Activated T-cell treated with anti-CD3 and anti-CD28 coated beads for 24 hours (primary cell): ENCODE measurements around the gene OSM.
A peak's percentile ranks its signal among the peaks of the same experiment; 100 is the strongest.
"Not testable (repeated sequence)": the region's sequence is repeated elsewhere in the genome, so short reads cannot be mapped to it uniquely, and the experiment has no call there.

Source experiments
- DNase-seq: peaks from one replicate; pipeline ENCODE4 v3.0.0-alpha.2; 2020; ENCODE audit warnings: low read depth

The OSM gene

GRCh38 chr22:30226192-30226832 is 40.3 kb downstream of the OSM start:
- DNase-seq, result no peak

- DNase-seq, result no peak
These were observed 41.3 kb downstream of the OSM start for GRCh38 chr22:30225220-30225927.

DNA sequence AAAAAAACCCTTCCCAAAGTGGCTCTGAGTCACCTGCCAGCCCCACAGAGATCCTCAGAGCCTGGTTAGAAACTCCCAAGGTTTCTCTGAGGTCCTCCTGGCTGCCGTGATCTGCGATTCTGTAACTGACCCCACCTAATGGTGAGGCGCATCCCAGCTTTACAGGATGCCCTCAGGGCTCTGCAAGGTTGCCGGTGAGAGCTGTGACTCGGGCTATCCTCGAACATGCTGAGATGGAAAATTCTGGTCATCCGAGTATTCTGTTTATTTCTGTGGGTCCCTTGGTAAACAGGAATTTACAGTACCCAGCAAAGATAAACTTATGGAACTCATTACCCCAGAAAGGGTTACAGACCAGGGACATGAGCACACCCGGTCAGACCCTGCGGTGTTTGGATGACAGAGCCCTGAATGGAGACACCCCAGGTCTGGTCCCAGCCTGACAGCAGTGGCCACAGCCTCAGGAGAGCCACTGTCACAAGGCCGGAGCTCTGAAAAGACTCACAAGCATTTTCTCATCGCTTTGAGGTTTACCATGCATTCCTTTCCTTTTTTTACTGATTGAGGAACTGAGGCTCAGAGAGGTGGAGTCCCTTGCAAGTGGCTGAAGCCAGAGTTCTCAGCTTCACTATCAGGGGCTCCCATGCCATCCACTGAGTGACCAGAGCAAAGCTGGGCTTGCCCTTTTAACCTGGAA is 42.3 kb downstream of the OSM start:
- no peak for DNase-seq

GRCh38 chr22:30223303-30223702 is 43.3 kb downstream of the OSM start:
- no peak for DNase-seq

DNA sequence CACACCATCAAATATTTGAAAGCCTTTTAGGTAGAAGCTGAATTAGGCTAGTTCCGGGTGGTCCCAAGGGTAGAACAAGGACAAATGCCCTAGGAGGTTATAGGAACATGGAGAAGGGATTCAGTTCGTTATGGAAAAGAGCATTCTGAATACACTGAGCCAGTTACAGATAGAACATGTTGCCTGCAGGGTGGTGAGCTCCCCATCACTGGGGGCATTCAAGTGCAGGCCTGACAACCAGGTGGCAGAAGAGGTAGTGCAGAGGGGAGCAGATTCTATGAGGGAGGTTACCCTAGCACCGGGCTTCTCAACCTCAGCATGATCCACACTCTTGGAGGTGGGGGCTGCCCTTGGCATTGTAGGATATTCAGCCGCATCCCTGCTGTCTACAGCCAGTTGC is 44.3 kb downstream of the OSM start:
- DNase-seq, result no peak

- peak; percentile 34 for DNase-seq
These were observed 45.3 kb downstream of the OSM start for GRCh38 chr22:30221121-30221992.

DNA sequence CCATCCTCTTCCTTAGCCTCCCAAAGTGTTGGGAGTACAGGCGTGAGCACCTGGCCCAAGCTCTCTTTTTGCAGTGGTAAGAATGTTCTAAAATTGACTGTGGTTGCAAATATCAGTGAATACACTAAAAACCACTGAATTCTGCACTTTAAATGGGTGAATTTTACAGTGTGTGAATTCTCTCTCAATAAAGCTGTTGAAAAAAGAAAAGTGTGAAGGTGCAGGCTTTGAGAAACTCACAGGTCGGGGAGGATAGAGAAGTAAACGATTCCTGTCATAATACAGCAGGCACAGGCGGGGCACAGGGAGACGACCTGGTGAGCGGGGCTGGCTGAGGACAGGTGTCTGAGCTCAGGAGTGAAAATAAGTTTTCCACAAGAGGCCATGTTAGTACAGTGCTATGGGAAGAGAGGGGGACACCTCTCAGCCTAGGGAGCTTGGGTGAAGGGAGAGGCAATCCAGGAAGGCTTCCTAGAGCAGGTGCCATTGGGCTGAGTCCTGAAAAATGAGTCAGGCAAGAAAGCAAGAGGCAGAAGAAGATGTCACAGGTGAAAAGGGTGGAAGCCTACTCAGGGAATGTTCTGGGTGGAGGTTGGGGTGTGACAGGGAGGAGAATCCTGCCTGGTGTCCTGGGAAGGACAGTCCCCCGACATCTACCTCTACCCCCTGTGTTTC is 46.2 kb downstream of the OSM start:
- no peak for DNase-seq

DNA sequence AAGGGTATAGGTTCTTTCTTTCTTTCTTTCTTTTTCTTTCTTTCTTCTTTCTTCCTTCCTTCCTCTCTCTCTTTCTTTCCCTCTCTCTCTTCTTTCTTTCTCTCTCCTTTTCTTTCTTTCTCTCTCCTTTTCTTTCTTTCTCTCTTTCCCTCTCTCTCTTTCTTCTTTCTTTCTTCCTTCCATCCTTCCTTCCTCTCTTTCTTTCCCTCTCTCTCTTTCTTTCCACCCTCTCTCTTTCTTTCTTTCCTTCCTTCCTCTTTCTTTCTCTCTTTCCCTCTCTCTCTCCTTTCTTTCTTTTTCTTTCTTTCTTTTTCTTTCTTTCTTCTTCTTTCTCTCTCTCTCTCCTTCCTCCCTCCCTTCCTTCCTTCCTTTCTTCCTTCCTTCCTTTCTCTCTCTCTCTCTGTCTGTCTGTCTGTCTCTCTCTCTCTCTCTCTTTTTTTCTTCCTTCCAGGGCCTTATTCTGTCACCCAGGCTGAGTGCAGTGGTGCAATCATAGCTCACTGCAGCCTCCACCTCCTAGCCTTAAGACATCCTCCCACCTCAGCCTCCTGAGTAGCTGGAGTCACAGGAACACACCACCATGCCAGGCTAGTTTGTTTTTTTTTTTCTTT is 46.9 kb downstream of the OSM start:
- no peak for DNase-seq

- DNase-seq, result no peak
These were observed 47.5 kb downstream of the OSM start for GRCh38 chr22:30219049-30219654.

DNA sequence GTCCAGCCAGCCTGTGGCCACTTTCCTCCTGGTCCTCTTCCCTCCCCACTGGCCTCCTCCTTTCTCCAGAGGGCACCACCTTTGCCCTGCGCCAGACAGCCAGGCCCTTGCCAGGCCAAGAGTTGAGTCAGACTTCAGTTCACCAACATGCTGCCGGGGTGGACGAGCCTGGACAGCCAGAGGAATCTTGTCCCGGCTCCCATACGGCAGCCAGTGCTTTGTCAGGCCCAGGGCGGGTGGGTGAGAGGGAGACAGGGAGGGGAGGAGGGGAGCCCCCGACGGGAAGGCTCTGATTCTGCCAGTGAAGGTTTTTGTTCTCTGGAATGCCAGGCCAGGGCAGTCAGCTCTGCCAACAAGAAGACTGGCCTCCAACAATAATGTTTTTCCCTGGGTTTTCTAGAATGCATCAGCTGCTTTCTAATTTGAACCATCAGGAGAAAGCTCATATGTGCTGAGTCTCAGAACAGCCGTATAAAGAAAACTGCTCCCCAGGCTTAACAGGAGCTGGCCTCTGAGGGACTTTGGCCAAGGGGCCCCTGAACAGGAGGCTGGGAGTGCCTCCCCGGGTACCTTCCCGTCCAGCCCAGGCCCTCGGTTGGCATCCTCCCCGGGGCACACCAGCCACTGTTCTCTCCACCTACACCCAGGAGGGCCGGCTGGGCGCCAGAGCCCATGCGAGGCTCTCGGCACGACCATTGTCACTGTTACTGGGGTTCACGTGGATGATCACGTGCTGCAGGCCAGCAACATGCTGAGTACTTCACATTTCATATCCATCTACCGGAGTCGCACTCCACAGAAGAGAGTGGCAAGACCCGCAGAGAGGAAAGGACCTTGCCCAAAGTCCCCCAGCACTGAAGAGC is 48.7 kb downstream of the OSM start:
- no peak for DNase-seq

GRCh38 chr22:30216710-30217109 is 49.9 kb downstream of the OSM start:
- no peak for DNase-seq

- DNase-seq, result not testable (repeated sequence)
These were observed 50.4 kb downstream of the OSM start for GRCh38 chr22:30216272-30216671.

- no peak for DNase-seq
These were observed 51.8 kb downstream of the OSM start for GRCh38 chr22:30214703-30215407.

GRCh38 chr22:30212996-30213441 is 53.6 kb downstream of the OSM start:
- no peak for DNase-seq
